ENCODE measurements around the gene CEP120. TPM values are rescaled to one million over a fixed set of nuclear protein-coding genes. Genes with fewer than 3 reads are reported as not detected.

CEP120 gene
- total and polyA plus RNA-seq, 2 experiments from 2014 or later: 4.9 to 16.3 TPM

- no peak for TF ChIP-seq REST (IDR thresholded peaks at IDR 0.05; ENCODE audit: unreplicated experiment)
- no peak for TF ChIP-seq JUNB (IDR thresholded peaks at IDR 0.05; ENCODE audit: unreplicated experiment)
- no peak for TF ChIP-seq EZH2 (IDR thresholded peaks at IDR 0.05; ENCODE audit: low read depth, unreplicated experiment)
- no peak for TF ChIP-seq ZNF114 (CRISPR knock-in tag; IDR thresholded peaks at IDR 0.05)
- TF ChIP-seq NANOG (IDR thresholded peaks at IDR 0.05; ENCODE audit: borderline replicate concordance): no peak
- TF ChIP-seq CREB1 (CRISPR knock-in tag; IDR thresholded peaks at IDR 0.05; ENCODE audit: low read depth): no peak
- no peak for TF ChIP-seq POLR2AphosphoS5 (IDR thresholded peaks at IDR 0.05; ENCODE audit: low read depth)
- TF ChIP-seq EZH2phosphoT487 (IDR thresholded peaks at IDR 0.05; ENCODE audit: unreplicated experiment): no peak
- TF ChIP-seq STAT1 (IDR thresholded peaks at IDR 0.05; ENCODE audit: unreplicated experiment): no peak
These were observed 1.4 kb downstream of the CEP120 start (continued) for GRCh38 chr5:123421773-123422172.

GRCh38 chr5:123414974-123415373 lies 8.2 kb downstream of the CEP120 start:
- ATAC-seq: no peak
- Histone ChIP-seq H3K4me2 (no peak overlapping the region), H3K4me1 (ENCODE audit: insufficient read depth) (no peaks in the 10 kb centered on the region), H3K27ac (ENCODE audit: low read depth) (no peak overlapping the region), H3K27me3 (ENCODE audit: insufficient read depth) (no peaks in the 10 kb centered on the region), H3K4me3 (no peak overlapping the region), H2AFZ (no peak overlapping the region), H3F3A (replicated peaks; ENCODE audit: low read depth) (no peaks in the 10 kb centered on the region), H3K79me2 (replicated peaks; ENCODE audit: insufficient read depth) (peaks cover 10% of the 10 kb centered on the region), H3K36me3 (ENCODE audit: insufficient read depth) (no peaks in the 10 kb centered on the region), H3K9me2 (ENCODE audit: insufficient read depth) (no peaks in the 10 kb centered on the region), H4K20me1 (replicated peaks; ENCODE audit: insufficient read depth) (no peaks in the 10 kb centered on the region; the same call in 1 of the 2 replicates)
- Mint-ChIP-seq H3K27ac (no peak overlapping the region), H3K36me3 (ENCODE audit: low read depth) (peaks cover 32% of the 10 kb centered on the region; the same call in 2 of the 3 replicates), H3K4me3 (no peak overlapping the region), H3K4me1 (no peaks in the 10 kb centered on the region), H3K27me3 (ENCODE audit: insufficient read depth, low read depth, poor library complexity) (no peaks in the 10 kb centered on the region), H3K9me3 (no peaks in the 10 kb centered on the region; the same call in 2 of the 3 replicates)
- DNase-seq (ENCODE audit: low spot score): no peak
- no peak for TF ChIP-seq CREB1 (CRISPR knock-in tag; IDR thresholded peaks at IDR 0.05; ENCODE audit: low read depth)
- no peak for TF ChIP-seq EZH2 (IDR thresholded peaks at IDR 0.05; ENCODE audit: low read depth, unreplicated experiment)
- no peak for TF ChIP-seq EZH2phosphoT487 (IDR thresholded peaks at IDR 0.05; ENCODE audit: unreplicated experiment)
- no peak for TF ChIP-seq ZNF331 (CRISPR knock-in tag; IDR thresholded peaks at IDR 0.05; ENCODE audit: low read depth)
- no peak for TF ChIP-seq NANOG (IDR thresholded peaks at IDR 0.05; ENCODE audit: borderline replicate concordance)

GRCh38 chr5:123412206-123412605 lies 11.0 kb downstream of the CEP120 start:
- Histone ChIP-seq H3K27ac (ENCODE audit: low read depth) (no peak overlapping the region), H3K4me1 (ENCODE audit: insufficient read depth) (no peaks in the 10 kb centered on the region), H4K20me1 (replicated peaks; ENCODE audit: insufficient read depth) (no peaks in the 10 kb centered on the region; the same call in 1 of the 2 replicates), H3K9me2 (ENCODE audit: insufficient read depth) (no peaks in the 10 kb centered on the region), H3F3A (replicated peaks; ENCODE audit: low read depth) (no peaks in the 10 kb centered on the region), H3K79me2 (replicated peaks; ENCODE audit: insufficient read depth) (no peaks in the 10 kb centered on the region), H3K27me3 (ENCODE audit: insufficient read depth) (no peaks in the 10 kb centered on the region), H3K4me2 (no peak overlapping the region), H2AFZ (no peak overlapping the region), H3K36me3 (ENCODE audit: insufficient read depth) (no peaks in the 10 kb centered on the region), H3K4me3 (no peak overlapping the region)
- Mint-ChIP-seq H3K4me1 (no peaks in the 10 kb centered on the region), H3K27me3 (ENCODE audit: insufficient read depth, low read depth, poor library complexity) (no peaks in the 10 kb centered on the region), H3K9me3 (no peaks in the 10 kb centered on the region; the same call in 2 of the 3 replicates), H3K36me3 (ENCODE audit: low read depth) (peaks cover 24% of the 10 kb centered on the region; the same call in 2 of the 3 replicates), H3K27ac (no peak overlapping the region), H3K4me3 (no peak overlapping the region)
- ATAC-seq (no peak), DNase-seq (ENCODE audit: low spot score) (no peak)
- TF ChIP-seq POLR2AphosphoS5 (IDR thresholded peaks at IDR 0.05; ENCODE audit: low read depth): no peak
- no peak for TF ChIP-seq STAT1 (IDR thresholded peaks at IDR 0.05; ENCODE audit: unreplicated experiment)
- no peak for TF ChIP-seq CTCF (conservative IDR thresholded peaks at IDR 0.05; ENCODE audit: low read depth in 2 of 2)
- TF ChIP-seq ZNF331 (CRISPR knock-in tag; IDR thresholded peaks at IDR 0.05; ENCODE audit: low read depth): no peak

Data from GM23338 (cell line).